SK-N-SH (cell line): ENCODE data around the gene SEMA4D. TPM values are rescaled to one million over a fixed set of nuclear protein-coding genes. Genes with fewer than 3 reads are reported as not detected.

Experiments
- CTCF ChIA-PET: fragments of 300-600, 350-600 bp; formaldehyde crosslinking; extraction: SDS; loops from one replicate; lab custom pipeline; 2021; lab: Yijun Ruan, JAX
- POLR2A ChIA-PET: fragments of 350-600 bp; sonication (Branson Sonifier 250); formaldehyde crosslinking; extraction: SDS; loops from one replicate; lab custom pipeline; 2020; ENCODE audit warnings: antibody characterized with exemption, inconsistent platforms; lab: Yijun Ruan, JAX
- DNase-seq: peaks from one replicate; pipeline ENCODE4 v3.0.0; 2012
- H2AFZ ChIP-seq: fragments of 200-600 bp; sonication (generic); 2 replicates; pipeline ENCODE4 v1.8.1; 2016; ENCODE audit warnings: antibody characterized with exemption, mild to moderate bottlenecking, low read depth
- H3F3A ChIP-seq: fragments of 200-600 bp; sonication (generic); replicated peaks from 2 replicates; pipeline ENCODE3; 2016; ENCODE audit warnings: antibody characterized with exemption, mild to moderate bottlenecking; ENCODE audit not compliant: insufficient read depth
- H3K27ac ChIP-seq, 2 experiments: fragments of 200-500 bp in 1 of 2; fragments of 200-600 bp in 1 of 2; sonication (Bioruptor generic) in 1 of 2; sonication (generic), shearing (Covaris generic) in 1 of 2; 2 replicates each; pipeline versions ENCODE4 v1.5.1 to v1.6.1; 2014 to 2016; ENCODE audit warnings: low read depth in 2 of 2, inconsistent platforms in 1 of 2, low read length in 1 of 2, mild to moderate bottlenecking in 1 of 2, mixed read lengths in 1 of 2
- H3K27me3 ChIP-seq: fragments of 200-600 bp; sonication (generic), shearing (Covaris generic); 2 replicates; pipeline ENCODE4 v1.6.1; 2016; ENCODE audit warnings: mixed run types; ENCODE audit not compliant: insufficient read depth
- H3K36me3 ChIP-seq, 2 experiments: fragments of 200-500 bp in 1 of 2; fragments of 200-600 bp in 1 of 2; sonication (Bioruptor generic) in 1 of 2; sonication (generic) in 1 of 2; replicated peaks in 1 of 2; 2 replicates each; pipeline versions ENCODE3 to v1.5.1; 2014 to 2016; ENCODE audit warnings: low read length in 1 of 2, mild to moderate bottlenecking in 1 of 2; ENCODE audit not compliant: insufficient read depth in 2 of 2, control insufficient read depth in 1 of 2
- H3K4me1 ChIP-seq, 2 experiments: fragments of 200-500 bp in 1 of 2; fragments of 200-600 bp in 1 of 2; sonication (Bioruptor generic) in 1 of 2; sonication (generic), shearing (Covaris generic) in 1 of 2; 2 replicates each; pipeline versions ENCODE4 v1.5.1 to v1.6.1; 2014 to 2016; ENCODE audit warnings: low read depth in 1 of 2, low read length in 1 of 2, mixed run types in 1 of 2; ENCODE audit not compliant: insufficient read depth in 2 of 2, control insufficient read depth in 1 of 2
- H3K4me2 ChIP-seq: fragments of 200-600 bp; sonication (generic), shearing (Covaris generic); 2 replicates; pipeline ENCODE4 v1.6.1; 2017; ENCODE audit warnings: mixed run types
- H3K4me3 ChIP-seq, 2 experiments: fragments of 200-500 bp in 1 of 2; fragments of 200-600 bp in 1 of 2; sonication (Bioruptor generic) in 1 of 2; sonication (generic), shearing (Covaris generic) in 1 of 2; 2 replicates each; pipeline versions ENCODE4 v1.5.1 to v1.8.1; 2014 to 2016; ENCODE audit warnings: low read depth in 2 of 2, inconsistent platforms in 1 of 2, low read length in 1 of 2, mild to moderate bottlenecking in 1 of 2, mixed read lengths in 1 of 2, moderate library complexity in 1 of 2
- H3K79me2 ChIP-seq: fragments of 200-600 bp; sonication (generic); 2 replicates; pipeline ENCODE4 v1.8.1; 2017; ENCODE audit warnings: mild to moderate bottlenecking; ENCODE audit not compliant: insufficient read depth
- H3K9ac ChIP-seq: fragments of 200-600 bp; sonication (generic); 2 replicates; pipeline ENCODE4 v1.6.1; 2017; ENCODE audit warnings: mixed run types
- H3K9me2 ChIP-seq: fragments of 200-600 bp; sonication (generic); 2 replicates; pipeline ENCODE4 v1.6.1; 2017; ENCODE audit warnings: mixed run types
- H3K9me3 ChIP-seq: fragments of 200-600 bp; sonication (generic); 2 replicates; pipeline ENCODE4 v1.6.1; 2017; ENCODE audit warnings: mixed run types, mild to moderate bottlenecking, moderate library complexity
- H4K20me1 ChIP-seq: fragments of 200-600 bp; sonication (generic); 2 replicates; pipeline ENCODE4 v1.6.1; 2017; ENCODE audit warnings: mild to moderate bottlenecking, mixed run types; ENCODE audit not compliant: insufficient read depth
- CTCF ChIP-seq: fragments of 200-600 bp; sonication (generic); IDR thresholded peaks from 2 replicates; pipeline ENCODE4 v1.6.1; 2017; ENCODE audit warnings: antibody characterized with exemption, mild to moderate bottlenecking, moderate library complexity
- ELF1 ChIP-seq: IDR thresholded peaks from 2 replicates; pipeline ENCODE4 v1.4.0; 2012
- FOXJ3 ChIP-seq: sonication (generic); formaldehyde crosslinking; IDR thresholded peaks from 2 replicates; pipeline ENCODE4 v1.5.1; 2020; ENCODE audit warnings: mild to moderate bottlenecking, missing genetic modification reagents
- GABPA ChIP-seq: IDR thresholded peaks from 2 replicates; pipeline ENCODE4 v1.4.0; 2012; ENCODE audit warnings: low read depth, mild to moderate bottlenecking
- JUND ChIP-seq: IDR thresholded peaks from 2 replicates; pipeline ENCODE4 v1.4.0; 2012
- NFIC ChIP-seq: IDR thresholded peaks from 2 replicates; pipeline ENCODE4 v1.4.0; 2012; ENCODE audit warnings: borderline replicate concordance
- RFX5 ChIP-seq: IDR thresholded peaks from 2 replicates; pipeline ENCODE4 v1.6.1; 2012; ENCODE audit warnings: mild to moderate bottlenecking, improper control_type of control experiment, low read length
- SIN3A ChIP-seq: IDR thresholded peaks from 2 replicates; pipeline ENCODE4 v1.6.1; 2012; ENCODE audit warnings: low read depth, mild to moderate bottlenecking, low read length, moderate library complexity, borderline replicate concordance
- TCF12 ChIP-seq: IDR thresholded peaks from 2 replicates; pipeline ENCODE4 v1.4.0; 2012
- TEAD4 ChIP-seq: IDR thresholded peaks from 2 replicates; pipeline ENCODE4 v1.4.0; 2012; ENCODE audit warnings: mild to moderate bottlenecking, borderline replicate concordance; ENCODE audit not compliant: insufficient read depth
- ZBTB33 ChIP-seq: IDR thresholded peaks from 2 replicates; pipeline ENCODE4 v1.4.0; 2012; ENCODE audit warnings: low read depth, borderline replicate concordance
- WGBS: methylation state at CpG from one replicate; pipeline ENCODE4 v1.1.6; 2017; ENCODE audit warnings: low lambda C conversion rate; 5-methylcytosine and 5-hydroxymethylcytosine counted together
- polyA plus RNA-seq, 3 experiments: library from polyadenylated mRNA; depleted of rRNA; stranded (reverse); fragments of >200 nt; gene quantifications; 2 replicates each; pipeline ENCODE4 v1.2.3, GENCODE V29; 2012
- TF ChIP-seq, protein P1 (sequence below): IDR thresholded peaks from 2 replicates; pipeline ENCODE4 v1.6.1; 2012; ENCODE audit warnings: mild to moderate bottlenecking, low read depth, low read length, moderate library complexity

The SEMA4D gene
- polyA plus RNA-seq, 1 of the 3 experiments (the other 2 are of a cell fraction), result 4.8 TPM

GRCh38 chr9:89489548-89490530, 8.1 kb downstream of the SEMA4D start:
- no peak for DNase-seq
- Histone ChIP-seq H3K27me3 (no peaks in the 10 kb centered on the region), H3K4me2 (no peak overlapping the region), H3K9ac (no peak overlapping the region), H3K9me2 (no peaks in the 10 kb centered on the region), H2AFZ (no peak overlapping the region), H3K4me3 (no peak overlapping the region), H3K79me2 (no peaks in the 10 kb centered on the region), H4K20me1 (no peaks in the 10 kb centered on the region), H3K4me1 (peaks cover 0 to 16% of the 10 kb centered on the region in 2 experiments; a peak in 1 of 4 replicates), H3F3A (no peaks in the 10 kb centered on the region), H3K27ac (no peak overlapping the region), H3K9me3 (no peaks in the 10 kb centered on the region), H3K36me3 (no peaks in the 10 kb centered on the region)
- ChIA-PET CTCF (interaction anchor here (1.4 kb wide), 1 partner anchor 50 kb away, joined by 4 read pairs; no protein-coding TSS in a partner anchor), POLR2A (no interaction called here)
- TF ChIP-seq ZBTB33 (no peak), RFX5 (peak; percentile 92)
- 91% methylated on average over 13 of the region's 13 CpGs for WGBS

DNA sequence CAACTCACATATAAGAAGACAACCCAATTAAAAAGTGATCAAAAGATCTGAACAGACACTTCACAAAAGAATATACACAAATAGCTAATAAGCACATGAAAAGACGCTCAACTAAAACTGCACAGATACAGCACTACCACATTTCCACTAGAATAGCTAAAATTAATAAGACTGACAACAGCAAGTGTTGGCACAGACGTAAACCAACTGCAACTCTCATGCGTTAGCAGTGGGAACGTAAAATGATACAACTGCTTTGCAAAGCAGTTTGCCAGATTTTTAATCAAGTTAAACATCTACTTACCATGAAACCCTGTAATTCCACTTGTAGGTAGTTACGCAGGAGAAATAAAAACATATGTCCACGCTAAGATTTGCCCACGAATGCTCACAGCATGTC, 9.0 kb downstream of the SEMA4D start:
- Histone ChIP-seq H3K4me3 (no peak overlapping the region), H3K27me3 (no peaks in the 10 kb centered on the region), H3K27ac (no peak overlapping the region), H3K79me2 (no peaks in the 10 kb centered on the region), H4K20me1 (no peaks in the 10 kb centered on the region), H3K36me3 (no peaks in the 10 kb centered on the region), H3K4me1 (peaks cover 0 to 12% of the 10 kb centered on the region in 2 experiments; a peak in 1 of 4 replicates), H3K4me2 (no peak overlapping the region), H3K9ac (no peak overlapping the region), H2AFZ (no peak overlapping the region), H3F3A (no peaks in the 10 kb centered on the region), H3K9me2 (no peaks in the 10 kb centered on the region), H3K9me3 (no peaks in the 10 kb centered on the region)
- ChIA-PET POLR2A (no interaction called here), CTCF (interaction anchor here (1.4 kb wide), 1 partner anchor 50 kb away, joined by 4 read pairs; no protein-coding TSS in a partner anchor)
- TF ChIP-seq FOXJ3, result no peak
- 93% methylated on average over 7 of the region's 7 CpGs for WGBS
- DNase-seq, result no peak

GRCh38 chr9:89488131-89488530, 9.8 kb downstream of the SEMA4D start:
- WGBS, result 87% methylated on average over 5 of the region's 5 CpGs
- no peak overlapping the region for H3K4me3 ChIP-seq
- no peak overlapping the region for H3K9ac ChIP-seq
- H4K20me1 ChIP-seq, result no peaks in the 10 kb centered on the region
- H3K9me2 ChIP-seq, result no peaks in the 10 kb centered on the region
- no peak overlapping the region for H3K27ac ChIP-seq
- H3K4me2 ChIP-seq, result no peak overlapping the region
- ChIA-PET CTCF (interaction anchor here (1.4 kb wide), 1 partner anchor 51 kb away, joined by 4 read pairs; no protein-coding TSS in a partner anchor), POLR2A (no interaction called here)
- H3K4me1 ChIP-seq, result peaks cover 0 to 12% of the 10 kb centered on the region in 2 experiments; a peak in 1 of 4 replicates
- H3K27me3 ChIP-seq, result no peaks in the 10 kb centered on the region
- H3F3A ChIP-seq, result no peaks in the 10 kb centered on the region
- H3K79me2 ChIP-seq, result no peaks in the 10 kb centered on the region
- no peaks in the 10 kb centered on the region for H3K9me3 ChIP-seq
- DNase-seq, result no peak
- H2AFZ ChIP-seq, result no peak overlapping the region
- H3K36me3 ChIP-seq, result no peaks in the 10 kb centered on the region
- no peak for TF ChIP-seq ELF1
- TF ChIP-seq SIN3A, result no peak
- TF ChIP-seq TEAD4, result no peak
- no peak for TF ChIP-seq TCF12
- no peak for TF ChIP-seq GABPA
- TF ChIP-seq JUND, result no peak
- TF ChIP-seq CTCF, result no peak
- no peak for TF ChIP-seq NFIC
- TF ChIP-seq, protein P1, sequence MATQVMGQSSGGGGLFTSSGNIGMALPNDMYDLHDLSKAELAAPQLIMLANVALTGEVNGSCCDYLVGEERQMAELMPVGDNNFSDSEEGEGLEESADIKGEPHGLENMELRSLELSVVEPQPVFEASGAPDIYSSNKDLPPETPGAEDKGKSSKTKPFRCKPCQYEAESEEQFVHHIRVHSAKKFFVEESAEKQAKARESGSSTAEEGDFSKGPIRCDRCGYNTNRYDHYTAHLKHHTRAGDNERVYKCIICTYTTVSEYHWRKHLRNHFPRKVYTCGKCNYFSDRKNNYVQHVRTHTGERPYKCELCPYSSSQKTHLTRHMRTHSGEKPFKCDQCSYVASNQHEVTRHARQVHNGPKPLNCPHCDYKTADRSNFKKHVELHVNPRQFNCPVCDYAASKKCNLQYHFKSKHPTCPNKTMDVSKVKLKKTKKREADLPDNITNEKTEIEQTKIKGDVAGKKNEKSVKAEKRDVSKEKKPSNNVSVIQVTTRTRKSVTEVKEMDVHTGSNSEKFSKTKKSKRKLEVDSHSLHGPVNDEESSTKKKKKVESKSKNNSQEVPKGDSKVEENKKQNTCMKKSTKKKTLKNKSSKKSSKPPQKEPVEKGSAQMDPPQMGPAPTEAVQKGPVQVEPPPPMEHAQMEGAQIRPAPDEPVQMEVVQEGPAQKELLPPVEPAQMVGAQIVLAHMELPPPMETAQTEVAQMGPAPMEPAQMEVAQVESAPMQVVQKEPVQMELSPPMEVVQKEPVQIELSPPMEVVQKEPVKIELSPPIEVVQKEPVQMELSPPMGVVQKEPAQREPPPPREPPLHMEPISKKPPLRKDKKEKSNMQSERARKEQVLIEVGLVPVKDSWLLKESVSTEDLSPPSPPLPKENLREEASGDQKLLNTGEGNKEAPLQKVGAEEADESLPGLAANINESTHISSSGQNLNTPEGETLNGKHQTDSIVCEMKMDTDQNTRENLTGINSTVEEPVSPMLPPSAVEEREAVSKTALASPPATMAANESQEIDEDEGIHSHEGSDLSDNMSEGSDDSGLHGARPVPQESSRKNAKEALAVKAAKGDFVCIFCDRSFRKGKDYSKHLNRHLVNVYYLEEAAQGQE, result no peak
